Ectodermal cell (in vitro differentiated cells): ENCODE measurements around the gene GALNT4.

Source experiments
- H3K27ac ChIP-seq: 2 replicates; pipeline ENCODE4 v1.7.0; 2013; ENCODE audit warnings: mild to moderate bottlenecking, low read depth, low read length; ENCODE audit not compliant: insufficient read depth, poor library complexity, severe bottlenecking
- H3K27me3 ChIP-seq: 2 replicates; pipeline ENCODE4 v1.7.0; 2013; ENCODE audit warnings: mild to moderate bottlenecking, low read length; ENCODE audit not compliant: insufficient read depth, control insufficient read depth, poor library complexity, severe bottlenecking
- H3K36me3 ChIP-seq: one replicate; pipeline ENCODE4 v1.7.0; 2013; ENCODE audit warnings: low read length; ENCODE audit not compliant: control insufficient read depth, insufficient read depth
- H3K4me1 ChIP-seq: one replicate; pipeline ENCODE4 v1.7.0; 2013; ENCODE audit warnings: low read length; ENCODE audit not compliant: control insufficient read depth, insufficient read depth
- H3K4me3 ChIP-seq: 2 replicates; pipeline ENCODE4 v1.7.0; 2013; ENCODE audit warnings: low read depth, low read length, control low read depth; ENCODE audit not compliant: insufficient read depth
- H3K9me3 ChIP-seq: 2 replicates; pipeline ENCODE4 v1.7.0; 2013; ENCODE audit warnings: mild to moderate bottlenecking, low read length, moderate library complexity; ENCODE audit not compliant: control insufficient read depth
- WGBS, 2 experiments: methylation state at CpG; one replicate each; pipeline ENCODE4 v1.1.7; 2013; ENCODE audit warnings: missing lambda C conversion rate in 2 of 2; 5-methylcytosine and 5-hydroxymethylcytosine counted together

The GALNT4 gene

GRCh38 chr12:89516633-89517032 lies 8.0 kb downstream of the GALNT4 start:
- Histone ChIP-seq H3K9me3 (no peaks in the 10 kb centered on the region), H3K27me3 (no peaks in the 10 kb centered on the region), H3K36me3 (no peaks in the 10 kb centered on the region), H3K4me3 (no peak overlapping the region), H3K4me1 (no peaks in the 10 kb centered on the region), H3K27ac (no peak overlapping the region)
- 67 to 71% methylated on average over 4 of the region's 4 CpGs for WGBS, 2 experiments

GRCh38 chr12:89514751-89515150 lies 9.8 kb downstream of the GALNT4 start:
- Histone ChIP-seq H3K4me1 (no peaks in the 10 kb centered on the region), H3K27ac (no peak overlapping the region), H3K9me3 (no peaks in the 10 kb centered on the region), H3K4me3 (no peak overlapping the region), H3K27me3 (no peaks in the 10 kb centered on the region), H3K36me3 (no peaks in the 10 kb centered on the region)
- WGBS, 2 experiments = 93 to 98% methylated on average over 1 of the region's 1 CpG

- Histone ChIP-seq H3K4me3 (no peak overlapping the region), H3K4me1 (no peaks in the 10 kb centered on the region), H3K36me3 (no peaks in the 10 kb centered on the region), H3K27ac (no peak overlapping the region), H3K9me3 (no peaks in the 10 kb centered on the region), H3K27me3 (no peaks in the 10 kb centered on the region)
- WGBS, 2 experiments = 71 to 72% methylated on average over 4 of the region's 4 CpGs
Observed at GRCh38 chr12:89513544-89513943, 11.1 kb downstream of the GALNT4 start.

GRCh38 chr12:89507015-89507824 lies 17.4 kb downstream of the GALNT4 start:
- WGBS, 2 experiments = 88 to 90% methylated on average over 9 of the region's 9 CpGs
- no peaks in the 10 kb centered on the region for H3K27me3 ChIP-seq
- H3K27ac ChIP-seq = no peak overlapping the region
- no peaks in the 10 kb centered on the region for H3K9me3 ChIP-seq
- H3K4me3 ChIP-seq = no peak overlapping the region
- H3K36me3 ChIP-seq = no peaks in the 10 kb centered on the region
- H3K4me1 ChIP-seq = no peaks in the 10 kb centered on the region

GRCh38 chr12:89506050-89506449 lies 18.5 kb downstream of the GALNT4 start:
- no peaks in the 10 kb centered on the region for H3K27me3 ChIP-seq
- 0% methylated on average over 1 of the region's 1 CpG for WGBS, 2 experiments
- H3K36me3 ChIP-seq = no peaks in the 10 kb centered on the region
- no peak overlapping the region for H3K27ac ChIP-seq
- H3K9me3 ChIP-seq = no peaks in the 10 kb centered on the region
- no peak overlapping the region for H3K4me3 ChIP-seq
- no peaks in the 10 kb centered on the region for H3K4me1 ChIP-seq

- Histone ChIP-seq H3K9me3 (no peaks in the 10 kb centered on the region), H3K27me3 (no peaks in the 10 kb centered on the region), H3K4me3 (no peak overlapping the region), H3K36me3 (no peaks in the 10 kb centered on the region), H3K4me1 (no peaks in the 10 kb centered on the region), H3K27ac (no peak overlapping the region)
- 92 to 94% methylated on average over 4 to 5 of the region's 6 CpGs for WGBS, 2 experiments
Observed at GRCh38 chr12:89504560-89505346, 19.8 kb downstream of the GALNT4 start.

GRCh38 chr12:89501793-89502192 lies 22.8 kb downstream of the GALNT4 start:
- no peaks in the 10 kb centered on the region for H3K27me3 ChIP-seq
- no peaks in the 10 kb centered on the region for H3K9me3 ChIP-seq
- no peak overlapping the region for H3K27ac ChIP-seq
- no peaks in the 10 kb centered on the region for H3K4me1 ChIP-seq
- no peaks in the 10 kb centered on the region for H3K36me3 ChIP-seq
- H3K4me3 ChIP-seq = no peak overlapping the region

- Histone ChIP-seq H3K27me3 (no peaks in the 10 kb centered on the region), H3K36me3 (no peaks in the 10 kb centered on the region), H3K27ac (no peak overlapping the region), H3K4me1 (no peaks in the 10 kb centered on the region), H3K4me3 (no peak overlapping the region), H3K9me3 (no peaks in the 10 kb centered on the region)
- WGBS, 2 experiments = 96% methylated on average over 19 of the region's 19 CpGs
Observed at GRCh38 chr12:89499857-89500256, 24.7 kb downstream of the GALNT4 start.

- no peaks in the 10 kb centered on the region for H3K27me3 ChIP-seq
- no peaks in the 10 kb centered on the region for H3K4me1 ChIP-seq
- no peaks in the 10 kb centered on the region for H3K36me3 ChIP-seq
- H3K9me3 ChIP-seq = no peaks in the 10 kb centered on the region
- no peak overlapping the region for H3K27ac ChIP-seq
- WGBS, 2 experiments = 87 to 95% methylated on average over 4 of the region's 4 CpGs
- no peak overlapping the region for H3K4me3 ChIP-seq
Observed at GRCh38 chr12:89497467-89497866, 27.1 kb downstream of the GALNT4 start.

GRCh38 chr12:89497005-89497404 lies 27.6 kb downstream of the GALNT4 start:
- Histone ChIP-seq H3K4me3 (no peak overlapping the region), H3K27ac (no peak overlapping the region), H3K4me1 (no peaks in the 10 kb centered on the region), H3K9me3 (no peaks in the 10 kb centered on the region), H3K27me3 (no peaks in the 10 kb centered on the region), H3K36me3 (no peaks in the 10 kb centered on the region)
- 91 to 95% methylated on average over 4 of the region's 4 CpGs for WGBS, 2 experiments
